GM23338 (cell line): ENCODE results near the gene ANO10. TPM values are rescaled to one million over a fixed set of nuclear protein-coding genes. Genes with fewer than 3 reads are reported as not detected.

ENCODE experiments used
- ATAC-seq: fragments of 200-7000 bp; cut with Tn5 transposase; 3 replicates; pipeline ENCODE4 v1.9.1; 2020
- DNase-seq: peaks from one replicate; pipeline ENCODE4 v3.0.0-alpha.2; 2015; ENCODE audit warnings: low spot score
- H2AFZ ChIP-seq: fragments of 200-600 bp; sonication (generic); 2 replicates; pipeline ENCODE4 v1.8.0; 2016; ENCODE audit warnings: antibody characterized with exemption, mild to moderate bottlenecking, moderate library complexity
- H3F3A ChIP-seq: fragments of 200-600 bp; sonication (generic); replicated peaks from 2 replicates; pipeline ENCODE4 v1.8.0; 2017; ENCODE audit warnings: antibody characterized with exemption, mixed run types, low read depth
- H3K27ac ChIP-seq: fragments of 200-600 bp; sonication (generic); 2 replicates; pipeline ENCODE4 v1.6.1; 2016; ENCODE audit warnings: low read depth
- H3K27me3 ChIP-seq: fragments of 200-600 bp; sonication (generic); 2 replicates; pipeline ENCODE4 v1.8.0; 2016; ENCODE audit warnings: mild to moderate bottlenecking, mixed run types, moderate library complexity; ENCODE audit not compliant: insufficient read depth
- H3K36me3 ChIP-seq: fragments of 200-600 bp; sonication (generic); 2 replicates; pipeline ENCODE4 v1.8.0; 2016; ENCODE audit warnings: mild to moderate bottlenecking; ENCODE audit not compliant: insufficient read depth
- H3K4me1 ChIP-seq: fragments of 200-600 bp; sonication (generic); 2 replicates; pipeline ENCODE4 v1.8.0; 2016; ENCODE audit warnings: mild to moderate bottlenecking, moderate library complexity; ENCODE audit not compliant: insufficient read depth
- H3K4me2 ChIP-seq: fragments of 200-600 bp; sonication (generic); 2 replicates; pipeline ENCODE4 v1.7.1; 2017; ENCODE audit warnings: mixed run types
- H3K4me3 ChIP-seq: fragments of 200-600 bp; sonication (generic); 2 replicates; pipeline ENCODE4 v1.6.1; 2016; ENCODE audit warnings: mixed run types
- H3K79me2 ChIP-seq: fragments of 200-600 bp; sonication (generic); replicated peaks from 2 replicates; pipeline ENCODE4 v1.8.0; 2017; ENCODE audit warnings: mild to moderate bottlenecking; ENCODE audit not compliant: insufficient read depth
- H3K9me2 ChIP-seq: fragments of 200-600 bp; sonication (generic); 2 replicates; pipeline ENCODE4 v1.8.0; 2017; ENCODE audit not compliant: insufficient read depth
- H4K20me1 ChIP-seq: fragments of 200-600 bp; sonication (generic); replicated peaks from 2 replicates; pipeline ENCODE4 v1.8.0; 2017; ENCODE audit warnings: mild to moderate bottlenecking; ENCODE audit not compliant: insufficient read depth
- H3K27ac Mint-ChIP-seq: 2 replicates; pipeline ENCODE4 v1.8.0; 2020; ENCODE audit warnings: inconsistent platforms, mild to moderate bottlenecking, moderate library complexity, mixed read lengths
- H3K27me3 Mint-ChIP-seq: 3 replicates; pipeline ENCODE4 v1.8.0; 2022; ENCODE audit warnings: low read depth, mild to moderate bottlenecking, moderate library complexity, mixed read lengths, inconsistent platforms; ENCODE audit not compliant: insufficient read depth, poor library complexity
- H3K36me3 Mint-ChIP-seq: 3 replicates; pipeline ENCODE4 v1.8.0; 2021; ENCODE audit warnings: low read depth, mild to moderate bottlenecking, inconsistent platforms, moderate library complexity, mixed read lengths
- H3K4me1 Mint-ChIP-seq: 3 replicates; pipeline ENCODE4 v1.8.0; 2020; ENCODE audit warnings: mild to moderate bottlenecking, inconsistent platforms, mixed read lengths
- H3K4me3 Mint-ChIP-seq: 3 replicates; pipeline ENCODE4 v1.8.0; 2021; ENCODE audit warnings: moderate library complexity, mild to moderate bottlenecking, inconsistent platforms, mixed read lengths
- H3K9me3 Mint-ChIP-seq: 3 replicates; pipeline ENCODE4 v1.8.0; 2020; ENCODE audit warnings: moderate library complexity, mild to moderate bottlenecking, inconsistent platforms, mixed read lengths
- CREB1 ChIP-seq: fragments of 250-450 bp; sonication (Bioruptor Pico); IDR thresholded peaks from 2 replicates; pipeline ENCODE4 v1.5.0; 2020; ENCODE audit warnings: low read depth, mild to moderate bottlenecking, moderate library complexity
- CTCF ChIP-seq, 2 experiments: fragments of 200-600 bp in 1 of 2; sonication (generic) in 1 of 2; conservative IDR thresholded peaks; 2 replicates each; pipeline versions ENCODE4 v1.5.1 to v1.6.1; 2016 to 2017; ENCODE audit warnings: antibody characterized with exemption in 2 of 2, low read depth in 2 of 2, mild to moderate bottlenecking in 2 of 2, moderate library complexity in 1 of 2
- ETS1 ChIP-seq: IDR thresholded peaks from 2 replicates; pipeline ENCODE4 v1.6.1; 2016; ENCODE audit warnings: antibody characterized with exemption
- EZH2 ChIP-seq: fragments of 200-600 bp; sonication (generic); IDR thresholded peaks from one replicate; pipeline ENCODE4 v1.8.0; 2017; ENCODE audit warnings: antibody characterized with exemption, mild to moderate bottlenecking, low read depth; ENCODE audit not compliant: unreplicated experiment
- EZH2phosphoT487 ChIP-seq: fragments of 200-600 bp; sonication (generic); IDR thresholded peaks from one replicate; pipeline ENCODE4 v1.8.1; 2018; ENCODE audit warnings: antibody characterized with exemption; ENCODE audit not compliant: unreplicated experiment
- JUNB ChIP-seq: IDR thresholded peaks from one replicate; pipeline ENCODE4 v1.6.1; 2016; ENCODE audit warnings: antibody characterized with exemption; ENCODE audit not compliant: unreplicated experiment
- NANOG ChIP-seq: IDR thresholded peaks from 2 replicates; pipeline ENCODE4 v1.6.1; 2016; ENCODE audit warnings: antibody characterized with exemption, borderline replicate concordance
- POLR2AphosphoS5 ChIP-seq: IDR thresholded peaks from 2 replicates; pipeline ENCODE4 v1.6.1; 2016; ENCODE audit warnings: antibody characterized with exemption, low read depth
- REST ChIP-seq: IDR thresholded peaks from one replicate; pipeline ENCODE4 v1.6.1; 2018; ENCODE audit warnings: antibody characterized with exemption; ENCODE audit not compliant: unreplicated experiment
- STAT1 ChIP-seq: IDR thresholded peaks from one replicate; pipeline ENCODE4 v1.6.1; 2016; ENCODE audit warnings: antibody characterized with exemption; ENCODE audit not compliant: unreplicated experiment
- ZNF114 ChIP-seq: fragments of 250-450 bp; sonication (Bioruptor Pico); IDR thresholded peaks from 2 replicates; pipeline ENCODE4 v1.5.0; 2020; ENCODE audit warnings: mild to moderate bottlenecking, moderate library complexity
- ZNF331 ChIP-seq: fragments of 250-450 bp; sonication (Bioruptor Pico); IDR thresholded peaks from 2 replicates; pipeline ENCODE4 v1.5.0; 2020; ENCODE audit warnings: low read depth, mild to moderate bottlenecking, moderate library complexity
- polyA plus RNA-seq: library from polyadenylated mRNA; unstranded; fragments of >200 nt; fragmentation: Nextera tagmentation; extraction: Ambion mirVana; gene quantifications from 2 replicates; pipeline ENCODE4 v1.2.1, GENCODE V29; 2016
- total RNA-seq: library from RNA; depleted of rRNA; stranded (reverse); fragments of >200 nt; shearing (Covaris generic); gene quantifications from 2 replicates; pipeline ENCODE4 v1.2.3, GENCODE V29; 2014

The ANO10 gene
- total and polyA plus RNA-seq, 2 experiments from 2014 or later = 29.2 to 48.1 TPM

DNA sequence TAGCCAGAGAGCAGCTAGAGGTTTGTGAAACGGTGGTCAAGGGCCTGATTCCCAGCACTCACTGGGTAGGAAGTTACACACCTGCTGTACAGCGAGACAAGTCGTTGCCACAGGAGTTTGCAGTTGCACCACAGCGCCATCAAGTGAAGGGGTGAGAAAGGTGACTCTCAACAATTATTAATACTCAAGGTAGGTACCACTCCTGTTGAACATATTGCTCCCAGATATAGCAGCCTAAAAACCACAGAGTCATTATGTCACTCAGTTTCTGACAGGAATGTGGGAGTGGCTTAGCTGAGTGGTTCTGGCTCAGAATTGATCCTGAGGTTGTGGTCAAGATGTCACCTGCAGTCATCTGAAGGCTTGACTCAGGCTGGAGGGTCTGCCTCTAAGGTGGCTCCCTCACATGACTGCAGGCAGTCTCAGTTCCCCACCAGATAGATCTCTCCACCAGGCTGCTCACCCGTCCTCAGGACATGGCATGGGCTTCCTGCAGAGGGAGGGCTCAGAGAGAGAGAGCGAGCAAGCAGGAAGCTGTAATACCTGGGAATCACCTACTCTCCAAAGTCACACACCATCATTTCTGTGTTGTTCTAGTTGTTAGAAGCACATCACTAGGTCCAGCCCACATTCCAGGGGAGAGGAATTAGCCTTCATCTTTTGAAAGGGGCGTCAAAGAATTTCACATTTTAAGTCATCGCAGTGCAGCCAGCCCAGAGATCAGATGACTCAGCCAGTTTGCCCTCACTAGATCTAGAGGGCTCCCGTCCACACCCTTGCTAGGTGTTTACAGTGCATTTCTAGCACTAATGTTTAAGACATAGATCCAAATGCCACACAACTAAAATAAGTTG, 17.0 kb upstream of the ANO10 start:
- peak overlapping the region; percentile 39; the same call in 1 of the 2 replicates for H3K27ac Mint-ChIP-seq
- H3K27me3 ChIP-seq = no peaks in the 10 kb centered on the region
- H3K9me2 ChIP-seq = no peaks in the 10 kb centered on the region
- DNase-seq (peak; percentile 56), ATAC-seq (peak; percentile 80)
- no peak overlapping the region for H3K4me2 ChIP-seq
- peaks cover 5% of the 10 kb centered on the region for H3K27me3 Mint-ChIP-seq
- no peak overlapping the region for H3K4me3 Mint-ChIP-seq
- H4K20me1 ChIP-seq = no peaks in the 10 kb centered on the region
- H3K4me1 Mint-ChIP-seq = peaks cover 8% of the 10 kb centered on the region
- H3K79me2 ChIP-seq = no peaks in the 10 kb centered on the region
- H3K36me3 ChIP-seq = no peaks in the 10 kb centered on the region
- H2AFZ ChIP-seq = 0 out of 2 replicates have a peak overlapping the region, but pooled peaks have one; percentile 4
- H3F3A ChIP-seq = no peaks in the 10 kb centered on the region
- H3K4me1 ChIP-seq = no peaks in the 10 kb centered on the region
- H3K4me3 ChIP-seq = no peak overlapping the region
- H3K36me3 Mint-ChIP-seq = no peaks in the 10 kb centered on the region
- H3K9me3 Mint-ChIP-seq = no peaks in the 10 kb centered on the region
- no peak overlapping the region for H3K27ac ChIP-seq
- TF ChIP-seq ETS1 (no peak), CTCF (conservative IDR thresholded peaks at IDR 0.05; ENCODE audit: low read depth in 2 of 2) (peak; percentile 56 to 84)

DNA sequence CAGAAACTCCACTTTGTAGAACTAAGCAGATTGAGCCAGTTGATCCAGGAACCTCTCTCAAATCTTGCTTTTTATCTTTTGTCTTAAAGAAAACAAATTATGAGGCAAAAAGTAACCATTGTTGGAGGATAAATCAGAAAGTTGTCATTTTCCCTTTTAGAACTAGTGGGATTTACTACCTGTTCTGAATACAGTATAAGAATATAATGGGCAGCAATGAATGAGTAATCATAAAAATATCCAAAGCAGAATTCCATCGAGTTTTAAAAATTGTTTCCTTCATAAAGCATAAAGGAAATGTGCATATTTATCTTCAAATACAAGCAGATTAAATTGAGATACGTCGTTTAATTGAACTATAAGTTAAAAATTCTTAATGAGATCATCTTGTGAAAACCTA, 15.9 kb upstream of the ANO10 start:
- H2AFZ ChIP-seq = no peak overlapping the region
- H3F3A ChIP-seq = no peaks in the 10 kb centered on the region
- ATAC-seq = no peak
- H3K36me3 Mint-ChIP-seq = no peaks in the 10 kb centered on the region
- no peak overlapping the region for H3K4me3 Mint-ChIP-seq
- H3K27me3 ChIP-seq = no peaks in the 10 kb centered on the region
- no peaks in the 10 kb centered on the region for H3K79me2 ChIP-seq
- no peak overlapping the region for H3K27ac Mint-ChIP-seq
- H3K9me3 Mint-ChIP-seq = no peaks in the 10 kb centered on the region
- H4K20me1 ChIP-seq = no peaks in the 10 kb centered on the region
- H3K4me1 ChIP-seq = no peaks in the 10 kb centered on the region
- no peak overlapping the region for H3K4me3 ChIP-seq
- H3K4me2 ChIP-seq = no peak overlapping the region
- no peaks in the 10 kb centered on the region for H3K9me2 ChIP-seq
- peaks cover 3% of the 10 kb centered on the region for H3K27me3 Mint-ChIP-seq
- DNase-seq = no peak
- no peaks in the 10 kb centered on the region for H3K36me3 ChIP-seq
- H3K27ac ChIP-seq = no peak overlapping the region
- peaks cover 8% of the 10 kb centered on the region for H3K4me1 Mint-ChIP-seq
- TF ChIP-seq CREB1 (no peak), EZH2 (no peak), CTCF (conservative IDR thresholded peaks at IDR 0.05; ENCODE audit: low read depth in 2 of 2) (no peak), REST (no peak), NANOG (no peak), ETS1 (no peak), EZH2phosphoT487 (no peak), ZNF331 (no peak), STAT1 (no peak), POLR2AphosphoS5 (no peak), ZNF114 (CRISPR knock-in tag) (no peak), JUNB (no peak)
